Measurements from ENCODE around the gene FASLG.

The FASLG gene

DNA sequence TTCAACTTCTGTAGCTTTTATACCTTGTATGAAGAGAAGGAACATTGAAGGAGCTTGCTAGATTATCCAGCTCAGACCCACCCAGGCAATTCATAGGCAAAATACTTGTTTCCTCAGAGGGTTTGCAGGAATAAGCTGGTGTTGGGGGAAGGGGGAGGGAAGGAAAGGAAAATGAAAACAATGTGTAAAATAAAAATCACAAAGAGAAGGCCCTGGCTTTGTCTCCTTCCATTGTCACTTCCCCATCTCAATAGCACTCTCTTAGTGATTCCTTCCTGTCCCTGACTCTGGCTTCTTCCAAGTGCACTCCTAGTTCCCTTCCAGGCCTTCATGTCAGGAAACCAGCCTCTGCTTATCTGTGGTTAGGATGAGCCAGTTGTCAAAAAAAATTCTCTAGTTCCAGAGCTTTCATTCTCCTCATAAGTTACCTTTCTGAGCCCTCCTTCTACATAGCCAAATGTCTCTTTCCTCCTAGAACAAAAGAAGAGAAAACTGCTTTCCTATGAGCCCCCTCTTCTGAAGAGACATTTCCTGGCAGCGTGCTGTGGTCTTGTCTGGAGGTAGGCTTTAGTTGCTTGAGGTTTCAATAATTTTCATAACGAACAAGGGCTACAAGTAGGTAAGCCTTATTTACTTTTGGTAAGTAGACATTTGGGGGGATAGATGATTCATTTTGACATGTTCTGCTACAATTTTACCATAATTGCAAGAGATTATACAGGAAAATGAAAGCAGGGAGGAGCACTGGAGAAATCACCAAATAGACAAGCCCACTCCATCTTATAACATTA lies 45.7 kb downstream of the FASLG start:
- no peak for DNase-seq (ENCODE audit: extremely low spot score)
- ChIA-PET POLR2A (no interaction called here), CTCF (no interaction called here)
- TF ChIP-seq, protein P1, sequence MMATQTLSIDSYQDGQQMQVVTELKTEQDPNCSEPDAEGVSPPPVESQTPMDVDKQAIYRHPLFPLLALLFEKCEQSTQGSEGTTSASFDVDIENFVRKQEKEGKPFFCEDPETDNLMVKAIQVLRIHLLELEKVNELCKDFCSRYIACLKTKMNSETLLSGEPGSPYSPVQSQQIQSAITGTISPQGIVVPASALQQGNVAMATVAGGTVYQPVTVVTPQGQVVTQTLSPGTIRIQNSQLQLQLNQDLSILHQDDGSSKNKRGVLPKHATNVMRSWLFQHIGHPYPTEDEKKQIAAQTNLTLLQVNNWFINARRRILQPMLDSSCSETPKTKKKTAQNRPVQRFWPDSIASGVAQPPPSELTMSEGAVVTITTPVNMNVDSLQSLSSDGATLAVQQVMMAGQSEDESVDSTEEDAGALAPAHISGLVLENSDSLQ (IDR thresholded peaks at IDR 0.05) = no peak
- TF ChIP-seq ZNF384 (IDR thresholded peaks at IDR 0.05) (no peak), FOXA1 (IDR thresholded peaks at IDR 0.05) (no peak), LEF1 (IDR thresholded peaks at IDR 0.05; ENCODE audit: borderline replicate concordance) (no peak), NFRKB (IDR thresholded peaks at IDR 0.05) (no peak)

DNA sequence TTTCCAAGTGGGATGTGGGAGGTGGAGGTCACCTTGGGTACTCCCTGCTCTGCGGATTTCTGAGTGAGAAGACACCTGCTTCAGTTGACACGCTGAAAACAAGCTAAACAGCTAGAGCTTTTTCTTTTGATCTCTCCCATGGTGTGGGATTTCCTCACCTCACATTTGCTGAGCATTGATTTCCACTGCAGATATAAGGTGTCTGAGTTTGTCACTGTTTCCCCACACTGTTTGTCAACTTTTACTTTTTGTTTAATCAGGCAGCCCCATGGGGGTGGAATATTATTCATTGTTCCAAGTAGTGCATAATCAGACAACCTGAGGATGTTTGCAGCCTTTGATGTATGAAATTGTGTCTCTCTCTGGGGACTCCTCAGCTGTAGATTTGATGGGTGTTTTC lies 49.5 kb downstream of the FASLG start:
- TF ChIP-seq, protein P1 (IDR thresholded peaks at IDR 0.05) = no peak
- no peak for TF ChIP-seq FOXK2 (IDR thresholded peaks at IDR 0.05)
- no peak for TF ChIP-seq BHLHE40 (IDR thresholded peaks at IDR 0.05; ENCODE audit: borderline replicate concordance)
- TF ChIP-seq SUZ12 (IDR thresholded peaks at IDR 0.05) = no peak
- no peak for TF ChIP-seq FOXA1 (IDR thresholded peaks at IDR 0.05)
- TF ChIP-seq FOXM1 (IDR thresholded peaks at IDR 0.05; ENCODE audit: borderline replicate concordance) = no peak
- POLR2A ChIA-PET = no interaction called here
- CTCF ChIA-PET = no interaction called here
- no peak for DNase-seq (ENCODE audit: extremely low spot score)

DNA sequence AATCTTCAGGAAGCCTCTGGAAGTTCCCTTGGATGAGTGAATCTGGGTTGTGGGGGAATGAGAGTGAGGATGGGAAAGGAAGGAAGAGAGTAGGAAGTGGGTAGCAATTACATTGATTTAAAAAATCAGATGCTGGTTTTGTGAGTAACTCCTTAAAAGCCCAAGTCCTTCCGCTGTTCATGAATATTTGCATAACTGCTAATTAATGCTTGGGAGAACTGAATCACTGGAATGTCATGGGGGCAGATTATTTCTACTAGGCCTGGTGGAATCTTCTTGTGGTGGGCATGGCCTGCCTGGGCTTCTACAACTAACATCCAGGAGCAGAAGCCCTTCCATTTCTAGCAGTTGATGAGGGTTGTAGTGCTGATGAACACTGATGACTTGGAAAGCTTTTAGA lies 52.7 kb downstream of the FASLG start:
- ChIA-PET POLR2A (no interaction called here), CTCF (no interaction called here)
- DNase-seq (ENCODE audit: extremely low spot score) = no peak
- TF ChIP-seq NFRKB (IDR thresholded peaks at IDR 0.05) = no peak
- no peak for TF ChIP-seq CTBP1 (IDR thresholded peaks at IDR 0.05; ENCODE audit: borderline replicate concordance)
- TF ChIP-seq FOXK2 (IDR thresholded peaks at IDR 0.05) = no peak

DNA sequence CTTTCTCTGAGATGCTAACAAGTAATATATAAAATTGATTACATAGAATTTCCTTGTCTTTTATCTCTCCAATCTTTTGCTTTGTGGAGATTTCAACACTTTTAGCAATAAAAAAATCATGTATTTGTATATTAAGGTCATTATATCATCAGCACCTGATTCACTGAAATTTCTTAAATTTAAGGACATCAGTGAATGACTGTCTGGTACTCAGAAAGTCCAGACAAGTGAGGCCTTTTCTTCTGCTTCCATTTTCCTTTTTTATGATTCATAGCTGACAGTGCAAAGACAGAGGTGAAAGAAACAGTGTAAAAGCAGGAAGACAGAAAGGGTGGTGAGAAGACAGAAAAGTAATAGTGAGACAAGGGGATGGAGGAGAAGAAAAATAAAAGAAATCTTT lies 54.6 kb downstream of the FASLG start:
- CTCF ChIA-PET = no interaction called here
- POLR2A ChIA-PET = no interaction called here
- no peak for DNase-seq (ENCODE audit: extremely low spot score)
- TF ChIP-seq ELF4 (IDR thresholded peaks at IDR 0.05) (no peak), CTBP1 (IDR thresholded peaks at IDR 0.05; ENCODE audit: borderline replicate concordance) (no peak), BHLHE40 (IDR thresholded peaks at IDR 0.05; ENCODE audit: borderline replicate concordance) (no peak), L3MBTL2 (conservative IDR thresholded peaks at IDR 0.05) (no peak), HDGF (IDR thresholded peaks at IDR 0.05; ENCODE audit: borderline replicate concordance) (no peak), NFRKB (IDR thresholded peaks at IDR 0.05) (no peak), SP1 (IDR thresholded peaks at IDR 0.05) (no peak), LEF1 (IDR thresholded peaks at IDR 0.05; ENCODE audit: borderline replicate concordance) (no peak), ARNT (IDR thresholded peaks at IDR 0.05) (no peak), SUZ12 (IDR thresholded peaks at IDR 0.05) (no peak), TARDBP (IDR thresholded peaks at IDR 0.05) (no peak), ZNF384 (IDR thresholded peaks at IDR 0.05) (no peak), FOXM1 (IDR thresholded peaks at IDR 0.05; ENCODE audit: borderline replicate concordance) (no peak), FOXK2 (IDR thresholded peaks at IDR 0.05) (no peak), FOXA1 (IDR thresholded peaks at IDR 0.05) (no peak)
- TF ChIP-seq, protein P1 (IDR thresholded peaks at IDR 0.05) = no peak
